ENCODE measurements around the gene ZNF423.

The ZNF423 gene

GRCh38 chr16:49524216-49524946 lies 331.5 kb downstream of the ZNF423 start:
- Mint-ChIP-seq H3K27me3 (peaks cover 54% of the 10 kb centered on the region), H3K9me3 (no peaks in the 10 kb centered on the region), H3K36me3 (no peaks in the 10 kb centered on the region), H3K4me3 (no peak overlapping the region), H3K4me1 (peaks cover 17% of the 10 kb centered on the region), H3K27ac (no peak overlapping the region)
- peak; percentile 12 for ATAC-seq

DNA sequence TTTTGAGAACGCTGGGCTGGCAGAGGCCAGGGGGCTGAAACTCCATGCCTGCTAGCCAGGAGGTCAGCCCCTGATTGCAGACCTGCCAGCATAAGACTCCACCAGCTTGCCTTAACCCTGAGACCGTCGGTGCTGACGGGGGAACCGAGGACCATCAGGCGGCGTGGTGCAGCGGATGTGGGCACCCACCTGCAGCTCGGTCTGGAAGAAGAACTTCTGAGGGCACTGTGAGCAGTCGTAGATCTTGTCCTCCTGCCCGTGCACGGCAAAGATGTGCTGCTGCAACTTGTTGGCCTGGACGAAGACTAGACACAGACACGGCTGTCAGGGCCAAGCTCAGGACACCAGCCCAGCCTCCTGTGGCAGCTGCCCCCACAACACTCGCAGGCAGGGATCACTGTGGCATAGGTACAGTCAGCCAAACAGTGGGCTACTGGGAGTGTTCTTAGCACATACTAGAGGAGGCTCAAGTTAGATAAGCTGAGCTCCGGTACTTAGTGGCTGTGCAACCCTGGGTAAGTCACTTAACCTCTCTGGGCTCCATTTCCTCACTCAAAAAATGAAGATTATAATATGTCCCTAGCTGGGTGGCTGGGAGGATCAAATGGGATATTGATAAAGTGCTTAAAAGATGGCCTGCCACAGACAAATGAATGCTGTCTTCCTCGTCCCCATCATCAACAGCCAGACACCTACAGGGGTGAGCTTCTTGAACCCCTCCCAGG lies 332.3 kb downstream of the ZNF423 start:
- no peak overlapping the region for H3K4me3 Mint-ChIP-seq
- no peak overlapping the region for H3K27ac Mint-ChIP-seq
- ATAC-seq: no peak
- H3K27me3 Mint-ChIP-seq: peaks cover 46% of the 10 kb centered on the region
- no peaks in the 10 kb centered on the region for H3K36me3 Mint-ChIP-seq
- no peaks in the 10 kb centered on the region for H3K9me3 Mint-ChIP-seq
- H3K4me1 Mint-ChIP-seq: peaks cover 12% of the 10 kb centered on the region

DNA sequence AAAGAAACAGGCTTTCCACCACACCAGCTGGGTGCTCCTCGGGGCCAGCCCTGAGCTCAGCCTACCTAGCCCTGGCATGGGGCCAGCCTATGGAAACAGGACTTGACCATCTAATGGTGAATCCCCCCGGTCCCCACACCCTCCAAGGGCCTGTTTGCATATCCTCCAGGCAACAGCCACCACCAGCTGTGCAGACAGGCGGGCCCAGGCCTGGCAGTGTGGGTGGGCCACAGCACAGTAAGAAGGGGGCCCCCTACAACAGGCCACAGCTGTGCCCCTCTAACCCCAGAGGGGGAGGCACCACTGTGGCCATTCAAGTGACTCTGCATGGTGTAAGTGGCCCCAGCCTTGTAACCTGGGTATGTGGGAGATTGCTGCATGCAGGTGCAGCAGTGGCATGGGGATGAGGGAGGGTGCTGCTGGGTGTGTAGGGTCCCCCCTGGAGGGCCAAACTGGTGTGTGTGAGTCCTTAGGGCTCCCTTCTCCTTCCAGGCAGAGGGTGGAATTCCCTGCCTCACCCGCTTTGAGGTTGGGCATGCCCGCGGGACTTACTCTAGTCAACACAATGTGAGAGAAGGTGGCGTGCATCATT lies 334.1 kb downstream of the ZNF423 start:
- peak; percentile 16 for ATAC-seq
- Mint-ChIP-seq H3K27ac (no peak overlapping the region), H3K4me3 (no peak overlapping the region), H3K9me3 (no peaks in the 10 kb centered on the region), H3K4me1 (no peaks in the 10 kb centered on the region), H3K36me3 (no peaks in the 10 kb centered on the region), H3K27me3 (peaks cover 29% of the 10 kb centered on the region)

GRCh38 chr16:49520492-49521038 lies 335.3 kb downstream of the ZNF423 start:
- Mint-ChIP-seq H3K4me3 (no peak overlapping the region), H3K36me3 (no peaks in the 10 kb centered on the region), H3K27ac (no peak overlapping the region), H3K9me3 (no peaks in the 10 kb centered on the region), H3K4me1 (no peaks in the 10 kb centered on the region), H3K27me3 (peaks cover 16% of the 10 kb centered on the region)
- no peak for ATAC-seq

DNA sequence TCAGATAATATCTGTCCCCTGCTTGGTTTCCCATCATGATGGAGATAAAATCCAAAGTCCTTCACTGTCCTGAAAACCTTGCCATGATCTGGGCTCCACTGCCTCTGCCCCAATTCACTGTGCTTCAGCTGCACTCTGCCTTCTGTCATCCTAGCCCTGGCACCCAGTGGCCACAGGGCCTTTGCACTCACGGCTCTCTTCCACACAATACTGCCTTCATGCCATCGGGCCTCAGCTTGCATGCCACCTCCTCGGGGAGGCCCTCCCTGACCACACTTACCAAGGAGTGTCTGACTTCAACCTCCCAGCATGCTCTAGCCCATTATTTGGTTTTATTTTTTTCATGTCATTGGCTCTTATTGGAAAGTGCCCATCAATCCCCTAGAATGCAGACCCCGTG lies 336.2 kb downstream of the ZNF423 start:
- H3K9me3 Mint-ChIP-seq: no peaks in the 10 kb centered on the region
- no peak overlapping the region for H3K27ac Mint-ChIP-seq
- H3K27me3 Mint-ChIP-seq: peaks cover 10% of the 10 kb centered on the region
- no peak for ATAC-seq
- H3K4me3 Mint-ChIP-seq: no peak overlapping the region
- H3K36me3 Mint-ChIP-seq: no peaks in the 10 kb centered on the region
- H3K4me1 Mint-ChIP-seq: no peaks in the 10 kb centered on the region

- H3K36me3 Mint-ChIP-seq: no peaks in the 10 kb centered on the region
- H3K4me3 Mint-ChIP-seq: no peak overlapping the region
- ATAC-seq: no peak
- H3K9me3 Mint-ChIP-seq: no peaks in the 10 kb centered on the region
- H3K27ac Mint-ChIP-seq: no peak overlapping the region
- peaks cover 4% of the 10 kb centered on the region for H3K27me3 Mint-ChIP-seq
- H3K4me1 Mint-ChIP-seq: no peaks in the 10 kb centered on the region
Measured at GRCh38 chr16:49519008-49519656, 336.8 kb downstream of the ZNF423 start.

GRCh38 chr16:49516382-49517036 lies 339.4 kb downstream of the ZNF423 start:
- H3K9me3 Mint-ChIP-seq: no peaks in the 10 kb centered on the region
- no peak for ATAC-seq
- no peak overlapping the region for H3K4me3 Mint-ChIP-seq
- no peaks in the 10 kb centered on the region for H3K36me3 Mint-ChIP-seq
- H3K4me1 Mint-ChIP-seq: no peaks in the 10 kb centered on the region
- H3K27me3 Mint-ChIP-seq: no peaks in the 10 kb centered on the region
- H3K27ac Mint-ChIP-seq: no peak overlapping the region

DNA sequence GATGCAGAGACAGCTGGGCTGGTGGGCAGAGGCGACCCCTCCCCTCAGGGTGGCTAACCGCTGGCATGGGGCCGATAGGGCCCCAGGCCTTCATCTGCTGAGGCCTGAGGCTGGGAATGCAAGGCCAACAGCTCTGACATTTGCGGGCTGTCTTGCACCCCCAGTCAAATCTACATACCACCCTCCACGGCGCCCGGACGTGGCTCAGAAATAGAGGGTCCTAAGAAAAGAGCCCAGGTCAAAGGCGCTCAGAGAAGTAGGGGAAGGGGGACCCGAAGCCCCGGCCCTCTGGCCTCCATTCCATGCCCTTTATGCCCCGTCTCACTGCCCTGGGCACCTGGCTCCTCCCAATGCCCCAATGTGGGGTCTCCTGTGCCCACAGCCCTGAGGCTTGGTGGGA lies 340.1 kb downstream of the ZNF423 start:
- Mint-ChIP-seq H3K27ac (no peak overlapping the region), H3K4me1 (no peaks in the 10 kb centered on the region), H3K9me3 (no peaks in the 10 kb centered on the region), H3K36me3 (no peaks in the 10 kb centered on the region), H3K27me3 (no peaks in the 10 kb centered on the region), H3K4me3 (no peak overlapping the region)
- ATAC-seq: no peak

GRCh38 chr16:49515016-49515565 lies 340.8 kb downstream of the ZNF423 start:
- Mint-ChIP-seq H3K36me3 (no peaks in the 10 kb centered on the region), H3K4me3 (no peak overlapping the region), H3K9me3 (no peaks in the 10 kb centered on the region), H3K27me3 (no peaks in the 10 kb centered on the region), H3K27ac (no peak overlapping the region), H3K4me1 (no peaks in the 10 kb centered on the region)
- ATAC-seq: no peak

GRCh38 chr16:49514073-49514980 lies 341.6 kb downstream of the ZNF423 start:
- Mint-ChIP-seq H3K4me1 (no peaks in the 10 kb centered on the region), H3K36me3 (no peaks in the 10 kb centered on the region), H3K27ac (no peak overlapping the region), H3K9me3 (no peaks in the 10 kb centered on the region), H3K4me3 (no peak overlapping the region), H3K27me3 (no peaks in the 10 kb centered on the region)
- ATAC-seq: no peak

GRCh38 chr16:49513040-49513439 lies 342.9 kb downstream of the ZNF423 start:
- Mint-ChIP-seq H3K27me3 (no peaks in the 10 kb centered on the region), H3K4me1 (no peaks in the 10 kb centered on the region), H3K9me3 (no peaks in the 10 kb centered on the region), H3K4me3 (no peak overlapping the region), H3K36me3 (no peaks in the 10 kb centered on the region), H3K27ac (no peak overlapping the region)
- ATAC-seq: no peak

- no peak for ATAC-seq
- H3K4me3 Mint-ChIP-seq: no peak overlapping the region
- no peaks in the 10 kb centered on the region for H3K36me3 Mint-ChIP-seq
- no peak overlapping the region for H3K27ac Mint-ChIP-seq
- H3K27me3 Mint-ChIP-seq: no peaks in the 10 kb centered on the region
- no peaks in the 10 kb centered on the region for H3K4me1 Mint-ChIP-seq
- H3K9me3 Mint-ChIP-seq: peaks cover 9% of the 10 kb centered on the region
Measured at GRCh38 chr16:49510654-49511305, 345.1 kb downstream of the ZNF423 start.

GRCh38 chr16:49510141-49510540 lies 345.8 kb downstream of the ZNF423 start:
- H3K4me1 Mint-ChIP-seq: no peaks in the 10 kb centered on the region
- H3K4me3 Mint-ChIP-seq: no peak overlapping the region
- H3K9me3 Mint-ChIP-seq: peaks cover 9% of the 10 kb centered on the region
- no peaks in the 10 kb centered on the region for H3K27me3 Mint-ChIP-seq
- ATAC-seq: no peak
- no peaks in the 10 kb centered on the region for H3K36me3 Mint-ChIP-seq
- no peak overlapping the region for H3K27ac Mint-ChIP-seq
